DMS53 (cell line): ENCODE results near the gene SHISA9.

Experiments
- DNase-seq: peaks from one replicate; lab custom pipeline; 2025; lab: John Stamatoyannopoulos, UW

SHISA9 gene

DNA sequence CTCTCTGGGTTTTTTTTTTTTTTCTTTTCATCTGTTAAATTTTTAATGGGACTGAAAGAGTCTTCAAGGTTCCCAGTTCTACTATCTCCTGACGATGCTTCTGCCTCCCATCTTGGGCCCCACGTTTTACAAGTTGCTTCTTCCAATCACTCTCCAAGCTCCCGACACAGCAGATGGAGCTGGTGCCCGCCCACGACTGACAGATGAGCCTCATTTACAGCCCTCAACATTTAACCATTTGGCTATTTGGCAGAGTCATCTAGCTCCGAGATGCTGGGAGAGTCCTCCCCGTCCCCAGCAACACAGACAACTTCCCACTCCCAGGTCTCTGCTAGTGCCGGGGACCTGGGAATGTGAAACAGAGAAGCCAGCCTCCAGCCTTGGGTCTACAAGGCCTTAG is 276.9 kb downstream of the SHISA9 start:
- no peak for DNase-seq

DNA sequence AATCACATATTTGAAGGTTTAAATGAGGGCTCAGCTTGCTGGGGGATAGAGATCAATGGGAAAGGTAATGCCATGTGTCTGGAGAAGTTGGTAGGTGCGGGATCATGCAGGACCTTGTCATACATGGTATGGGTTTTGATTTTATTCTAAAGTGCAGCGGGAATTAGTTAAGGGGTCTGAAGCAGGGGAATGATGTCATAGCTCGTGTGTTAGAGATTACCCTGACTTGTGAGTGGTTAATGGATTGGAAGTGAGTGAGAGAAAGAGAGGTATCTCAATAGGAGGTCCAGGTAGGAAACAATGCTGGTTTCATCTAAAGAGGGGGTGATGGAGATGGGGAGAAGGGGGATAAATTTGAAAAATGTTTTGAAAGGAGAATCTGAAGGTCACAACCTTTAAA is 280.0 kb downstream of the SHISA9 start:
- DNase-seq: no peak

DNA sequence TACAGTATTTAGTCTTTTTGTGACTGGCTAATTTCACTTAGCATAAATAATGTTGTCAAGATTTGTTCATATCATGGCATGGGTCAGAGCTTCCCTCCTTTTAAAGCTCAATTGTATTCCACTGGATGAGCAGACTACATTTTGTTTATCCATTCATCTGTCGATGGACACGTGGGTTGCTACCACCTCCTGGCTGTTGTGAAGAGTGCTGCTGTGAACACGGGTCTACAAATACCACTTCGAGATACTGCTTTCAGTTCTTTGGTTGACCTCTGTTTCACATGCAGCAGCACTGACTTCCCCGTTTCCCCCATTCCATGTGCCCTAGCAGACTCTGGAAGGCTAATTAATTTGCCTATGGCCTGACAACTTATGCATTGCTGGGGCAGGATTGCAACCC is 285.4 kb downstream of the SHISA9 start:
- DNase-seq: no peak

DNA sequence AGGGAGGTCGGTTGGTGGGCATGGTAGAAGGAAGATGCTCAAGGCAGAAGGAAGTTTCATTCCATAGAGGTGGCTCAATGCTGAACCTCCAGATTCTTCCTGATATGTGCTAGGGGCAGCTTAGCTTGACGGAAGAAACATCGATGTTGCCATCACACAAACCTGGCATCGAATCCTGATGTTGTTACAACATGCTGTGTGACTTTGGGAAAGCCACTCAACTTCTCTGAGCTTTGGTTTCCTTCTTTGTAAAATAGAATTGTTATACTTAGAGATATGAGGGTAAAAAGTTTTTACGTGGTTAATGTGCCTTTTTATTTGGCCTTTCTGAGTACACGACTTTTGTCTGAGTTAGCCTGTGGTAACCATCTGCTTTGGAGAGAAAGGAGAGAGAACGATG is 287.9 kb downstream of the SHISA9 start:
- no peak for DNase-seq

DNA sequence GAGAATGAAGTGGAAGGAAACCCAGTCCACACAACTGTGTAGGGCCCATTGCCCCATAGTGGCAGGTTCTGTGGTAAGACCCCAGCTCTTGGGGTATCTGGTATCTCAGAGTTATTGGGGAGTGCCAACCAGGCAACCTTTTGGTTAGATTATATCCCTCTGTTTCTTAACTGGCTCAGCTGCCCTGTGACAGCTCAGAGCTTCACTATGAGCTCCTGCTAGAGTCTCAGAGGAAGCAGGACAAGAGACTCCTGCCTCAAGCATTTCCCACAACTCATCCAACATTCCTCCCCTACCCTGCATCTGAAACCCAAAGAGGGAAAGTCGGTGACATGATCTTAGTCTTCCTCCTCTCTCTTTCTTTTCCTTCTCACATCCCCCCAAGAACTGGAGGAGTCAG is 292.3 kb downstream of the SHISA9 start:
- no peak for DNase-seq

DNA sequence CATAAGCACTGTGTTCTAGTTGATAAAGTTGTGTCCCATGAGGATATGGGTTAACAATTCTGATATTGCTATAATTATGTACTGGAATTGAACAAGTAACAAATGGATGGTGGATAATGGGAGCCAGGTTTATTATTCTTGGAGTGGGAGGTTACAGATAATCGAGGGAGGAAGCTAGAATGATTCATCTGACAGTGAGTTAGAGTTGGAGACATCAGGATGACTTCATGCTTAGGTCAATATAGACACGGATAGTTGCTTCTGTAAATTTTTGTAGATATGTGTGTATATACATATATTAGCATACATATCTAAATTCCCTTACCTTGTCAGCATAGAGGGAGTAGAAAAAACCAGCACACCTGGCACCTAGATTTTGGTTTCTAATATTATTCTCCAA is 293.4 kb downstream of the SHISA9 start:
- no peak for DNase-seq

DNA sequence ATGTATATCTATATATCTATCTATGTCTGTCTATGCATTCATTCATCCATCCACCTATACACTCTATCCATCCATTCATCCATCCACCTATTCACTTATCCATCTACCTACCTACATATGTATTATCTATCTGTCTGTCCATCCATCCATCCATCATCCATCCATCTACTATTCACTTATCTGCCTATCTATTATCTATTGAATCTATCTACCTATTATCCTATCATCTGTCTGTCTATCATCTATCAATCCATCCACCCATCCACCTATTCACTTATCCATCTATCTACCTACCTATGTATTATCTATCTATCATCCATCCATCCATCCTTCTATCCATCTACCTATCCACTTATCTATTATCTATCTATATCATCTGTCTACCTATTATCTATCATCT is 302.3 kb downstream of the SHISA9 start:
- no peak for DNase-seq

DNA sequence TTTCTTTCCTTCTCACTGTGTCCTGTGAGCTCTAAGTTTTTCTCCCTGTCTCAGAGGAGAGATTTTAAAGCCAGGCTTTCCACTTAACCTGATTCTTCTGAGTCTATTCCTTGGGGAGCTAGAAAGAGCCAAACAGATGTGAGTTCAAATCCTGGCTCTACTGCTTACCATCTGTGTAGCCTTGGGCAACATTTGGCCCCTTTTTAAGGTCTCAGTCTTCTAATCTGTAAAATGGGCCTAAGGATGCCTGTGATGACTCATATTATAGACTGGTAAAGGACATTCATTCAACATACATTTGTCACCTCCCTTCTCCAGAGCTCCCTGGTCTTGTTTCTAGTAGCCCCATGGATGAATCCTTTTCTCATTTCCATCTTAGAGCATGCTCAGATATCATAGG is 304.0 kb downstream of the SHISA9 start:
- no peak for DNase-seq

DNA sequence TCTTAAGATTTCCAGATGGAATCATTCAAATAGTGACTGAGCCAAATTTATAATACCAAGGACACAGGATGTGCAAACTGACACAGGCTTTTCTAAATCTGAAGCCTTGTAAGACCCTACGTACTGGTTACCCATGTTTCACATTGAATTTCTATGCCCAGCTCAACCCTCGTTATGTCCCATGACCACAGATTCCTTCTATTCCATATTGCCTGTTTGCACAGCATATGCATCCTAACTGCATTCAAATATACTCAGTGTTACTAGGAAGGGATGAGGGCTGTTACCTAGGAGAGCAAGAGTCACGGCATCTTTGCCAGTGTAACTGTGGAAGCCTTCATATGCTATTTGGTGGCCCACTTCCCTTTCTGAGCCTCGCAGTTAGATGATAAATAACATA is 305.2 kb downstream of the SHISA9 start:
- no peak for DNase-seq

DNA sequence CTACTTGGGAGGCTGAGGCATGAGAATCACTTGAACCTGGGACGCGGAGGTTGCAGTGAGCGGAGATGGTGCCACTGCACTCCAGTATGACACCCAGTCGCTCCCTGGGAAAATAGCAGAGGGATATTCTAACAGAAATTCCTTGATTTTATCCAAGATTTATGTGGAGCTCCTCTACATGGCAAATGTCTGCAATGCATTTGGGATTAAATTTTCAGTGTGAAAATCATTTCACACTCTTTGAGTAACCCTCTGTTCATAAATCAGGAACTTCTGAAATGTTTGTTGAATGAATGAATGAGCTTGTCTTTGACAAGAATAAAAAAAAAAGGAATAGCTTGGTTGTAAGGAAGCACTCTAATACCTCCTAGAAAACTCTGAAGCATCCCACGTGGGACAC is 305.8 kb downstream of the SHISA9 start:
- no peak for DNase-seq

DNA sequence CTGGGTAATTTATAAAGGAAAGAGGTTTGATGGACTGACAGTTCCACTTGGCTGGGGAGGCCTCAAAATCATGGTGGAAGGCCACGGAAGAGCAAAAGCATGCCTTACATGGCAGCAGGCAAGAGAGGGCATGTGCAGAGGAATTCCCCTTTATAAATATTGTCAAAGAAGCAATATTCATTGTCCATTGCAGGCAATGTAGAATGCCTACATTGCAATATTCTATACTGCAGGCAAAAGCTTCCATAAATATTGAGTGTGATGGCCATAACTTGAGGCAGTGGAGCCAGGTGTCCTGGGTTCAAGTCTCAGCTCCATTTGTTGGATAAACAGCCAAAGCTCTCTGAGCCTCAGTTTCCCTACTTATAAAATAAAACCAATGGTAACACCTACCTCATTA is 322.3 kb downstream of the SHISA9 start:
- no peak for DNase-seq

DNA sequence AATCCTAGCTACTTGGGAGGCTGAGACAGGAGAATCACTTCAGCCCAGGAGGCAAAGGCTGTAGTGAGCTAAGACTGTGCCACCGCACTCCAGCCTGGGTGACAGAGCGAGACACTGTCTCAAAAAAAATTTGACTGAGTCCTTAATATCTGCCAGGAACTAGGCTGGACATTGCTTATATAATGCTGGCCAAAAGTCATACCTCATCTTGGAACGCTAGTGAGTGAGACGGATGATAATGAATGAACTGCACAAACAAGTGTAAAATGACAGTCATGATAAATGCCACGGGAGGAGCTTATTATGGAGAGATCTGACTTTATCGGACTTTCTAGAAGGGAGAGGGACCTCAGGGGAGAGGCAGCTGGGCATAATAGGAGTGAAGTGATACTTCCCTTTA is 327.6 kb downstream of the SHISA9 start:
- DNase-seq: no peak

DNA sequence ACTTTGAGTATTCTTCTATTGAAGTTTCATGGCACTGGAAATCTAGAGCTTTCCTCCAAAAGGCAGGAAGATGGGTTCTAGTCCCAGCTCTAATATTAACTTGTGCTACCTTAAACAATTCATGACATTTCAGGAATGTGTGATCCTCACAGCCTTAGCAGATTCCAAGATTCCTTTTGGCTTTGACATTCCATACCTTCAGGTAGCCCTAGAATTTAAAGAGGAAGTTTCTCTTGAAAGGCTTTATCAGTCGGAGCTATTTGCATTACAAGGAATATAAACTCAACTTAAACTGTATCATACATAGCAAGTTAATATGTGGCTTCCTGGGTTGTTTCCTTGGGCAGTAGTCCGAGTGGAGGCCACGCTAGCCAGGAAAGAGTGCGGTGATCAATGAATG is 330.0 kb downstream of the SHISA9 start:
- no peak for DNase-seq

DNA sequence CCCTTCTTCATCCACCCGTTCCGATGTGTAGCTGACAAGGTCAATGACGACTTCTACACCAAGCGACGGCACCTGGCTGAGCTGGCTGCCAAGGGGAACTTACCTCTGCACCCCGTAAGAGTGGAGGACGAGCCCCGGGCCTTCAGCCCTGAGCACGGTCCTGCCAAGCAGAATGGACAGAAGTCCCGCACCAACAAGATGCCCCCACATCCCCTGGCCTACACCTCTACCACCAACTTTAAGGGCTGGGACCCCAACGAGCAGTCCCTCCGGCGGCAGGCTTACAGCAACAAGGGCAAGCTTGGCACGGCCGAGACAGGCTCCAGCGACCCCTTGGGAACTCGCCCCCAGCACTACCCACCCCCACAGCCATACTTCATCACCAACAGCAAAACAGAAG is 333.6 kb downstream of the SHISA9 start:
- DNase-seq: no peak

DNA sequence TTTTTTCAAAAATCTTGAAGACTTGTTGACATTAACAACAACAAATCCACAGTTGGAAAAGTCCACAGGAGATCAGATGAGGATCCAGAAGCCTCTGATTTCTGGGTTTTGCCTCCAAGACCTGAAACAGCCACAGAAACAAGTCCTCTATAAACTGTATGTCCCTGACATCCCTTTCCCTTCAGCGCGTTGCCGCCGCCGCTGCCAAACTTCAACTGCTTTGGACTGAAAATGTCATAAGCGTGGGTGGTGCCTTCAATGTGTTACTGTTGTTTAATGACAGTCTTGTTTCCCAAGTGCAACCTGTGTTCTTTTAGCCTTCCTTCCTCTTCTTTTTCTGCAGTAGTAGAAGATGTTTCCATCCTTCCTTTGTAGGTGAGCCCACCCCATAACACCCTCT is 334.9 kb downstream of the SHISA9 start:
- DNase-seq: no peak

DNA sequence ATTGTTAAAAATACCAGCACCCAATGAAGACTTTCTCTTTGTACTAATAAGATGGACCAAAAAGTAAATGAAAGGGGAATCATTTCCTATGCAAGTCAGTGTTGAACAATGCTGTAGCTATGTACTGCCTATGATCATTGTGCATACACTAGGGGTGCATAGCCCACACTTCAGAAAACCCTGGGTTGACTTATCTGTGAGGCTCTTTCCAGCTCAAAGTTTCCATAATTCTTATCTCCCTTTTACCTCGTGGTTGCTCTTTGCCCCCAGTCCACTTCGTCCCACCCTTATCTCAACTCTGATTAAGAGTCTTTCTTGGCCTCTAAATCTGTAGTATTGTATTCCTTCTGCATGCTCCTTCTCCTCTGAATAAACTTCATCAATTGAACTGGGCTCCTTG is 336.8 kb downstream of the SHISA9 start:
- DNase-seq: no peak

DNA sequence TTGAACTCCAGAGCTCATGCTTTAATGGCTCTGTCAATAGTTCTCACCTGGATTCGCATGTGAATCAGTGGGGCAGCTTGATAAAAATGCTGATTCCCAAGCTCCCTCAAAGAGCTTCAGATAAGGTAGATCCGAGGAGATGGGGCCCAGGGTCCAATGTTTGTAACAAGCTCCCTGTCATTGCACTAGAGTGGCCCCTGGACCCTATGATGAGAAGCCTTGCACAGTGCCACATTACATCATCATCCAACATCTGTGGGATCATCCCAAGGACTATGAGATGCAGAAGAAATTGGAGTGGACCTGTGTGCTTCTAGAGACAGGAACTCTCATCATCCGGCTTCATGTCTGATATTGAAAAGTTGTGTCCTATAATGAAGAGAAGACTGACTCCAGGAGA is 340.8 kb downstream of the SHISA9 start:
- DNase-seq: no peak

DNA sequence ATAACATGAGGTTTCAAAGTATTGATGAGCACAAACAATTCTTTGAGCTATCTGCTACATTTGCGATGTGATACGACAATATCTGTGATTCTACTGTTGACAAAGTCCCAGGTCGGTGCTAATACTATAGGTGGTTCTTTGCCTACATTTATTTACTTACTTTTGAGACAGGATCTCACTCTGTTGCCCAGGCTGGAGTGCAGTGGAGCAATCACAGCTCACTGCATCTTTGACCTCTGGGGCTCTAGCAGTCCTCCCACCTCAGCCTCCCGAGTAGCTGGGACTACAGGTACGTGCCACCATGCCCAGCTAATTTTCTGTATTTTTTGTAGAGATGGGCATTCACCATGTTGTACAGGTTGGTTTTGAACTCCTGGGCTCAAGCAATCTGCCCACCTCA is 343.4 kb downstream of the SHISA9 start:
- no peak for DNase-seq

DNA sequence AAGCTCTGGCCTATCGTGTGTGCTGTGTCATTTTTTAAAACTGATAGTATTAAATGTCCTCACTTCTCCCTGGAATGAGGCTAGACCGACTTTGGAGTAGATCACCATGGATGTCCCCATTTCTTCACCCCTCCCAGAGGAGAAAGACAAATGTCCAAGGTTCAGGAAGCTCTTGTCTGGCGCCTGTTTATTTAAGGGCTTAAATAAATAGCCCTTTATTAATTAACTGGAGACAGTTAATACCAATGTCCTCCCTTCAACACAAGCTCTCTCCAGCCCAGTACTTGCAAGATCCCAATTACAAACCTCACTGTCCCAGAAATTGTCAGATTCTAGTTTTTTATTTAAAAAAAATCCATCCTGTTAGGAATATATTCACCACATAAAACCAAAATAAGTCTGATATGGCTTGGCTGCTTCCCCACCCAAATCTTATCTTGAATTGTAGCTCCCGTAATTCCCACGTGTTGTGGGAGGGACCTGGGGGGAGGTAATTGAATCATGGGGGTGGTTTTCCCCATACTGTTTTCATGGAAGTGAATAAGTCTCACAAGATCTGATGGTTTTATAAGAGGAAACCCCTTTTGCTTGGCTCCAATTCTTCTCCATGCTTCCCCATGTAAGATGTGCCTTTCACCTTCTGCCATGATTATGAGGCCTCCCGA is 344.4 kb downstream of the SHISA9 start:
- DNase-seq: no peak

DNA sequence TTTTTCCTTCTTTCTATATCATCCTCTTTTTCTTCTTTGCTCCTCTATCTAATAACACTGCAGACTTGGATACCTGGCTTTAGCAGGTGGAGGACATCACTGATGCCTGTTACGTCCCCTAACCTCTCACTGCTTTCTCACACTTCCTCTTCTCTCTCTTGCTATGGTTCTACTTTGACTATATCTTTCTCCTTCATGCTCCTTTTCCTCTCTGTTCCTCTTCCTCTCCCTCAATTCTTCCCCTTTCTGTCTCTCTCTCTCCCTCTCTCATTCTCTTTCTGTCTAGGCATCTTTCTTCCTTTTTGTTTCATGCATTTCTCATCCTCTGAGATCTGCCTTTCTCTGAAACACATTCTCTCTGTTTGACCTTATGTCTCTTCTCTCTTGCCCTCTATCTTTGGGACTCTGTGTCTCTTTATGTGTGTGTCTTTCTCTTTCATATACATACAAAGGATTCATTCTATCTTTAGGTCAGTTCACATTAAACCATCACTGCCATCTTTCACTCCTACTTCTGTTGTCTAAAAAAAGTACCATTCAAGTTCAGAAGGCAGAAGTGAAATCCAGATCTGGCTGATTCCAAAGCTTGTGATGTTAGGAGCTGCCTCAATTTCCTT is 353.7 kb downstream of the SHISA9 start:
- DNase-seq: no peak

DNA sequence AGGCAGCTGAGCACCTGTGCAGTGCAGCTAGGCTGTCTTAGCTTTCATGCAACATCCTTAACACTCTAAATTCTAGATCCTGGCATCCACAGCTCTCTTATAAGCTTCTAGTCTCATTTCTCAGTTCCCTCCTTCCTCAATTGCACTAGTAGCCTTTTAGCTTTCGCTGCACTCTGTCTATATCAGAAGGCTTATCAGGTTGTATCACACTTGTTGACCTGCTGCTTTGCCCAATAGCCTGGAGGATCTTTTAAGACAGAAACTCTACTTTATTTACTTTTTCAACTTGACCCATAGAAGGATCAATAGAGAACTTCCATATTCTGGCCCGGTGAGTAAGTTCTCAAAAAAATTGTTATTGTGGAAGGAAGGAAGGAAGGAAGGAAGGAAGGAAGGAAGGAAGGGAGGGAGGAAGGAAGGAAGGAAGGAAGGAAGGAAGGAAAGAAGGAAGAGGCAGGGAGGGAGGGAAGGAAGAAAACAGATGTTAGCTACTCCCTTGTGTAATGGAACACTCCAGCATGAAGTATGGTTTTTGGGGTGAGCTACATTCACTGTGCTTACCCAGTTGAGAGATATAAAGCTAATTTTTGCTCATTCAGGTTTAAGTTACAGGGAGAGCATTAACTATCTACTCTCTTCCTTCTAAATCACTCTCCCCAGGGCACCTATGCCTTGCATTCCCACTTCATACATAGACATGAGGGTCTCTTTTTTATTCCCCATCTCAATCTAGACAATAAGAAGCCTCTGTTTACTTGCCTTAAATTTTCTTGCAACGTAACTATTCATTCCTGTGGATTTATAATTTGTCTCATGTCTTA is 361.1 kb downstream of the SHISA9 start:
- no peak for DNase-seq

DNA sequence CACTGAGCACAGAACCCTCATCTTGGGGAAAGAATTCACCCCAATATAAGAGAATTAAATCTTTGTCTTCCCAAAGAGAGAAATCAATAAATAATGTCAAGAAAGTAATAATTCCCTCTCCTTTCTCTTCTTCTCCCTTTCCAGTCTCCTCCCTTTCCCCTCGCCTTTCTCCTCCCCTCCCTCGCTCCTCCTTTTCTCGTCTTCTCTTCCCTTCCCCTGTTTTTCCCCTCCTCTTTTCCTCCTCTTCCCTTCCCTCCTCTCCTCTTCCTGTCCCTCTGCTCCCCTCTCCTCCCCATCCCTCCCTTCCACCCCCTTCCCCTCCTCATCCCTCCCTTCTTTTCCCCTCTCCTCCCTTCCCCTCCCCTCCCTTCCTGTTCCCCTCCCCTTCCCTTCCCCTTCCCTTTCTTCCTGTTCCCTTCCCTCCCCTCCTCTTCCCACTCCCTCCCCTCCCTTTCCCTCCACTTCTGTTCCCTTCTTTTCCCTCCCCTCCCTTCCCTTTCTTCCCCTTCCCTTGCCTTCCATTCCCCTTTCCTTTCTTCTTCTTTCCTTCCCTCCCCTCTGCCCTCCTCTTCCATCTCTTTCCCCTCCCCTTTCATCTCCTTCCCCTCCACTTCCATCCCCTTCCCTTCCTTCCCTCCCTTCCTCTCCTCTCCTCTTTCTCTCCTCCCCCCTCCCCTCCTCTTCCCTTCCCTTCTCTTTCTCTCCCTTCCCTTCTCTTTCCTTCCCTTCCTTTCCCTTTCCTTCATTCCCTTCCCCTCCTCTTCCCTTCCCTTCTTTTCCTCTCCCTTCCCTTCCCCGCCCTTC is 363.6 kb downstream of the SHISA9 start:
- DNase-seq: no peak

DNA sequence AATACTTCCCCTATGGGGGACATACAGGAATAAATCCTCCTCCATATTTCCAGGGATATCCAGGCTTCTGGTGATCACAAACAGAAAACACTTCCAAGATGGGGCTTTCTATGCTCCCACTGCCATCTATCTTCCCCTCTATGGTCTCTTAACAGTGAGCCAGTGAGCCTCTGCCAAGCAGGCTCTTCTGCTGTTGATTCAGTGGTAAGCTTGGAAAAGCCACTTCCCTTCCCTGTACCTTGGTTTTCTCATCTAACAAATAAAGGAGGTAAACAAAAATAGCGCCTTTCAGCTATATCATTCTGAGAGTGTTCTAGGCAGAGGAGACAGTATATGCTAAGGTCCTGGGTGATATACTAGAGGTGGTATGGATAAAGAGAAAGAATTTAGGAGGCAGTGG is 368.0 kb downstream of the SHISA9 start:
- DNase-seq: no peak
